Measurements from ENCODE around the gene CDH13.

DNA sequence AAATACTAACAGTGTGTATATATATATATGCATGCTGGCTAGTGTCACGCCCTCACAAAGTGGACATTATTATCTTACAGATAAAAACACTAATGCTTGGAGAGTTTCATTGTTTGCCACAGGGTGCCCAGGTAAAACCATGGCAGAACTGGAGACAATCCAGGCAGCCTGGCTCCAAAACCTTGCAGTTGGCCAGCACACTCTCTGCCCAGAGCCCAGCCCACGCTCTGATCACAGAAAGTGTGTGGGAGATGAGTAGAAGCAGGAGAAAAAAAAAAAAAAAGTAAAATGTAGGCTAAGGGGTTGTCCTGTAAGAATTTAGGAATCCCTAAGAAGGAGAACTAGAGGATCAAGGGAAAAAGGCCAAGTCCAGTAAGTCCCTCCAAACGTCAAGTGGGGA, 538.0 kb downstream of the CDH13 start:
- TF ChIP-seq CTCF (IDR thresholded peaks at IDR 0.05) (no peak), POLR2A (IDR thresholded peaks at IDR 0.05) (no peak)
